Epithelial cell of proximal tubule (primary cell): ENCODE data around the gene HYAL4. TPM values are rescaled to one million over a fixed set of nuclear protein-coding genes. Genes with fewer than 3 reads are reported as not detected.

Experiments
- DNase-seq: peaks from one replicate; pipeline ENCODE4 v3.0.0-alpha.2; 2011; ENCODE audit warnings: low read depth
- H3K4me3 ChIP-seq: 2 replicates; pipeline ENCODE4 v1.5.1; 2011; ENCODE audit warnings: low read depth, mild to moderate bottlenecking, low read length
- total RNA-seq: library from RNA; depleted of rRNA; stranded (reverse); fragments of >200 nt; gene quantifications from 2 replicates; pipeline ENCODE4 v1.2.3, GENCODE V29; 2015
- TF ChIP-seq, protein P1 (sequence below): conservative IDR thresholded peaks from 2 replicates; pipeline ENCODE4 v1.5.1; 2012; ENCODE audit warnings: low read depth, mild to moderate bottlenecking, low read length

The HYAL4 gene
- total RNA-seq, 1 donor from 2014 or later = not detected

- H3K4me3 ChIP-seq = no peak overlapping the region
- DNase-seq = no peak
- TF ChIP-seq, protein P1, sequence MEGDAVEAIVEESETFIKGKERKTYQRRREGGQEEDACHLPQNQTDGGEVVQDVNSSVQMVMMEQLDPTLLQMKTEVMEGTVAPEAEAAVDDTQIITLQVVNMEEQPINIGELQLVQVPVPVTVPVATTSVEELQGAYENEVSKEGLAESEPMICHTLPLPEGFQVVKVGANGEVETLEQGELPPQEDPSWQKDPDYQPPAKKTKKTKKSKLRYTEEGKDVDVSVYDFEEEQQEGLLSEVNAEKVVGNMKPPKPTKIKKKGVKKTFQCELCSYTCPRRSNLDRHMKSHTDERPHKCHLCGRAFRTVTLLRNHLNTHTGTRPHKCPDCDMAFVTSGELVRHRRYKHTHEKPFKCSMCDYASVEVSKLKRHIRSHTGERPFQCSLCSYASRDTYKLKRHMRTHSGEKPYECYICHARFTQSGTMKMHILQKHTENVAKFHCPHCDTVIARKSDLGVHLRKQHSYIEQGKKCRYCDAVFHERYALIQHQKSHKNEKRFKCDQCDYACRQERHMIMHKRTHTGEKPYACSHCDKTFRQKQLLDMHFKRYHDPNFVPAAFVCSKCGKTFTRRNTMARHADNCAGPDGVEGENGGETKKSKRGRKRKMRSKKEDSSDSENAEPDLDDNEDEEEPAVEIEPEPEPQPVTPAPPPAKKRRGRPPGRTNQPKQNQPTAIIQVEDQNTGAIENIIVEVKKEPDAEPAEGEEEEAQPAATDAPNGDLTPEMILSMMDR = no peak
Measured at GRCh38 chr7:123864012-123864411, 19.0 kb downstream of the HYAL4 start.

DNA sequence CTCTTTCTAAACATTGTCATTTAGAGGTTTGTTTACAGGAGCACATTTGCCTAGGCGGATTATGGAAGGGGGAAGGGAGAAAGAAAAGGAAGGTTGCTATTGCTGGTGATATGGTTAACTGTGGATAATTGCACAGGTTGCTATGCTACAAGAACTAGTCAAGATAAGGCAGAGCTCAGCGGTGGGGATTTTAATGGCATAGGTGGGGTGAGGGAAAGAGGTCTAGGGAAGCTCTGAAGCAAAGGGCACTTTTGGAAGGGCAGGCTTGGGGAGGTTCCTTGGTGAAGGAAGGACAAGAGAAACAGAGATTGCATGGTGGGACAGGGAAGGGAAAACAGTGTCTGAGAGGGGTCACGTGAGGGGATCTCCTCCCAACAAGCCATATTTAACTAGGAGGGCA, 19.5 kb downstream of the HYAL4 start:
- no peak for DNase-seq
- H3K4me3 ChIP-seq = no peak overlapping the region
- TF ChIP-seq, protein P1 = no peak

DNA sequence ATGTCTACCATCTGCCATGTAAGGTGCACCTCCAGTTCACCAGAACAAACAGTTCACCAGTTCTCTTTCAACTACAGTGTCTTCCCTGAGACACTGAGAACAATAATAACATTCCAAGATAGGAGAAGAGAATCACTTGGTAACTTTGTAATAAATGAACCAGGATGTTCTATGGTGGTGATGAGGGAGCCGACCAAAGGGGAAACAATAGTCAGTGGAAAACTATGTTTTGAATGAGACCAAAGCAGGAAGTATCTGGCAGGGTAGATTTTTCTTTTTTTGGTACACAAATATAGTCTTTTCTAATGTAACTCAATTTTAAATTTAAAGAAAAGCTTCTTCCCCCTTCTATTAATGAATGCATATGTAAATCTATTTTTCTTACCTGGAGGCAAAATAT, 20.0 kb downstream of the HYAL4 start:
- no peak for DNase-seq
- TF ChIP-seq, protein P1 = no peak
- H3K4me3 ChIP-seq = no peak overlapping the region

DNA sequence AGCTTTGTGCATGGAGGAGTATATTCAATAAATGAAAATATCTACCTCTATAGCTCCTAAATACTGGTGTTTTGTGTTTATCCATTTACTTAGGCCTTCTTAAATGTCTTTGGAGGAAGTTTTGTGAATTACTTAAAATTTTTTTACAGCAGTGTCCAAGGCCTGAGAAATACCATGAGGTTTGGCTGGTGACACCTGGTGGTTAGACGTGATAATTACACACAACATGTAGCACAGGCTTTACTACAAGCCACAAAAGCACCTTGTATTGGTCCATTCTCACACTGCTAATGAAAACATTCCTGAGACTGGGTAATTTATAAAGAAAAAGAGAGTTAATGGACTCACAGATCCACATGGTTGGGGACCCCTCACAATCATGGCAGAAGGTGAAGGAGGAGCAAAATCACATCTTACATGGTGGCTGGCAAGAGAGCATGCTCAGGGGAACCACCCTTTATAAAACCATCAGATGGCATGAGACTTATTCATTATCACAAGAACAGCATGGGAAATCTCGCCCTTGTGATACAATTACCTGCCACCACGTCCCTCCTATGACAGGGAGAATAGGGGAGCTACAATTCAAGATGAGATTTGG, 20.6 kb downstream of the HYAL4 start:
- TF ChIP-seq, protein P1 = peak; percentile 74
- no peak for DNase-seq
- no peak overlapping the region for H3K4me3 ChIP-seq

DNA sequence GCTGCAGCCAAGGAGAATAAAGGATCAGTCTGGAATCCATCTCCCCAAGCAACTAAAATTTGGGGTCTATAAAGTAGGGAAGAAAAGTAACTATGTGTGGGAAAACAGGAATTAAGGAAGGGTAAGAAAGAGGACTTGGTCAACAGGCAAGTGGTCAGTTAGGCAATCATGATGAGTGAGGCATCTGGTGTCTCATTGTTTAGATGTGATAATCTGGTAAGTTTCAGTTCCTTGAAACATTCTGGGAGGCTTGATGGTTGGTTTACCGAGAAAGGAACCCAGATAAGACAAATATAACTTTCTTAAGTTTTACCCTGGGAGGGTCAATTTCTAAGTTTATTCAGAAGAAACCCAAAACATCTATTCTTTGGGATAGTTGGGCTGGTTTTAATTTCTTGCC, 22.3 kb downstream of the HYAL4 start:
- no peak overlapping the region for H3K4me3 ChIP-seq
- TF ChIP-seq, protein P1 = no peak
- no peak for DNase-seq

DNA sequence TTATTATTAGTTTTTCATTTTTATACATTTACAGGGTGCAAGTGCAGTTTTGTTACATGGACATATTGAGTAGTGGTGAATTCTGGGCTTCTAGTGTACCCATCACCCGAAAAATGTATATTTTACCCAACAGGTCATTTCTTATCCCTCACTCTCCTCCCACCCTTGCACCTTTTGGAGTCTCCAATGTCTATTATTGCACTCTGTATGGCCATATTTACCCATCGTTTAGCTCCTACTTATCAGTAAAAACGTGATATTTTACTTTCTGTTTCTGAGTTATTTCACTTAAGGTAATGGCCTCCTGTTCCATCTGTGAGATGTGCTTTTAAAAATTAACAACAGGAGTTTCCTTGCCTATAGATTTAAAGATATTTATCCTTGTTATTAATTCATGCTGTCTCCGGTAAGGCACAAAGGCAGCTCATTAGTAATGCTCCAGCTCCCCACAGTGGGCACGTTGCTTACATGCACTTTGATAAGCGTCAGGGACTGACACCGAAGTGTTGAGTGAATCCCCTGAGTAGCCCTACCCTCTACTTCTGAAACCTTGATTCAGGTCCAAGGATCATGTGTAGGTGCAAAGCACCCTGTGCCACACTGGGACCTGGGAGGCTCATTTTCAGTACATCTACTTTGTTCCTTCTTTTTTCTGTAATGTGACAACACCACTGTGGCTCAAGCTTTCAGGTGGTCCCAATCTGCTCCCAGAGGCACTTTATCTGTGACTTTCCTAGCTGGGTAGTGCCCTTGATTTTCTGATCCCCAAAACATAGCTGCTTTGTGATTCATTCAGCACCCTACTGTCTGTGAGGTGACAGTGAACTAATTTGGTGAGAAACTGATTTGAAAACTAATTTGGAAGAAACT, 27.3 kb downstream of the HYAL4 start:
- TF ChIP-seq, protein P1 = peak; percentile 67
- no peak for DNase-seq
- no peak overlapping the region for H3K4me3 ChIP-seq
